OCI-LY3 (cell line): Measurements from ENCODE around the gene SNX13.

Experiments
- H2AFZ ChIP-seq: fragments of 200-600, 300-600 bp; shearing (Covaris generic); 2 replicates; pipeline ENCODE4 v1.6.0; 2014; ENCODE audit warnings: antibody characterized with exemption, low read depth, low read length
- H3K27ac ChIP-seq: fragments of 200-600, 300-600 bp; sonication (generic); 2 replicates; pipeline ENCODE4 v1.5.1; 2014; ENCODE audit warnings: mild to moderate bottlenecking, low read length, moderate library complexity, mixed read lengths
- H3K27me3 ChIP-seq: fragments of 200-600, 300-600 bp; sonication (generic); 2 replicates; pipeline ENCODE4 v1.6.1; 2014; ENCODE audit warnings: low read depth, low read length, mixed read lengths
- H3K36me3 ChIP-seq: fragments of 200-600, 300-600 bp; sonication (generic); replicated peaks from 2 replicates; pipeline ENCODE3; 2014; ENCODE audit warnings: low read depth, low read length, mixed read lengths
- H3K4me1 ChIP-seq: fragments of 300-600, 200-600 bp; sonication (generic); 2 replicates; pipeline ENCODE4 v1.6.1; 2014; ENCODE audit warnings: low read length, mixed read lengths
- H3K4me2 ChIP-seq: fragments of 200-600, 300-600 bp; sonication (generic); 2 replicates; pipeline ENCODE4 v1.6.1; 2014; ENCODE audit warnings: low read length, mixed read lengths
- H3K4me3 ChIP-seq: fragments of 300-600, 200-600 bp; sonication (generic); 2 replicates; pipeline ENCODE4 v1.5.1; 2014; ENCODE audit warnings: antibody characterized with exemption, mild to moderate bottlenecking, low read length, moderate library complexity
- H3K79me2 ChIP-seq: fragments of 300-600, 200-600 bp; shearing (Covaris generic); 2 replicates; pipeline ENCODE4 v1.6.1; 2014; ENCODE audit warnings: mild to moderate bottlenecking, low read length, mixed read lengths
- H3K9ac ChIP-seq: fragments of 300-600, 200-600 bp; shearing (Covaris generic); 2 replicates; pipeline ENCODE4 v1.6.0; 2014; ENCODE audit warnings: mild to moderate bottlenecking, low read length, moderate library complexity
- H3K9me3 ChIP-seq: fragments of 200-600, 300-600 bp; shearing (Covaris generic); 2 replicates; pipeline ENCODE4 v1.6.1; 2014; ENCODE audit warnings: low read length, mixed read lengths; ENCODE audit not compliant: insufficient read depth
- H4K20me1 ChIP-seq: fragments of 200-600, 300-600 bp; sonication (generic); 2 replicates; pipeline ENCODE4 v1.6.1; 2016; ENCODE audit warnings: low read length, mixed read lengths; ENCODE audit not compliant: insufficient read depth
- EZH2phosphoT487 ChIP-seq: fragments of 200-600 bp; shearing (Covaris generic); IDR thresholded peaks from 2 replicates; pipeline ENCODE4 v1.6.1; 2018; ENCODE audit warnings: antibody characterized with exemption, mixed run types, low read depth
- TF ChIP-seq, protein P1 (sequence below): fragments of 200-600, 300-600 bp; sonication (generic); IDR thresholded peaks from 2 replicates; pipeline ENCODE4 v1.5.1; 2014; ENCODE audit warnings: antibody characterized with exemption, low read length, low read depth

SNX13 gene

GRCh38 chr7:17900464-17900863 is 39.8 kb downstream of the SNX13 start:
- Histone ChIP-seq H3K79me2 (0 out of 2 replicates have a peak, but pooled peaks cover 4% of the 10 kb centered on the region), H3K9ac (no peak overlapping the region), H3K27ac (no peak overlapping the region), H4K20me1 (no peaks in the 10 kb centered on the region), H2AFZ (no peak overlapping the region), H3K4me2 (no peak overlapping the region), H3K36me3 (no peaks in the 10 kb centered on the region), H3K4me1 (no peaks in the 10 kb centered on the region), H3K9me3 (no peaks in the 10 kb centered on the region), H3K27me3 (no peaks in the 10 kb centered on the region), H3K4me3 (no peak overlapping the region)
- TF ChIP-seq, protein P1, sequence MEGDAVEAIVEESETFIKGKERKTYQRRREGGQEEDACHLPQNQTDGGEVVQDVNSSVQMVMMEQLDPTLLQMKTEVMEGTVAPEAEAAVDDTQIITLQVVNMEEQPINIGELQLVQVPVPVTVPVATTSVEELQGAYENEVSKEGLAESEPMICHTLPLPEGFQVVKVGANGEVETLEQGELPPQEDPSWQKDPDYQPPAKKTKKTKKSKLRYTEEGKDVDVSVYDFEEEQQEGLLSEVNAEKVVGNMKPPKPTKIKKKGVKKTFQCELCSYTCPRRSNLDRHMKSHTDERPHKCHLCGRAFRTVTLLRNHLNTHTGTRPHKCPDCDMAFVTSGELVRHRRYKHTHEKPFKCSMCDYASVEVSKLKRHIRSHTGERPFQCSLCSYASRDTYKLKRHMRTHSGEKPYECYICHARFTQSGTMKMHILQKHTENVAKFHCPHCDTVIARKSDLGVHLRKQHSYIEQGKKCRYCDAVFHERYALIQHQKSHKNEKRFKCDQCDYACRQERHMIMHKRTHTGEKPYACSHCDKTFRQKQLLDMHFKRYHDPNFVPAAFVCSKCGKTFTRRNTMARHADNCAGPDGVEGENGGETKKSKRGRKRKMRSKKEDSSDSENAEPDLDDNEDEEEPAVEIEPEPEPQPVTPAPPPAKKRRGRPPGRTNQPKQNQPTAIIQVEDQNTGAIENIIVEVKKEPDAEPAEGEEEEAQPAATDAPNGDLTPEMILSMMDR: no peak
- TF ChIP-seq EZH2phosphoT487: no peak

- Histone ChIP-seq H3K79me2 (no peaks in the 10 kb centered on the region), H3K9me3 (no peaks in the 10 kb centered on the region), H3K27ac (no peak overlapping the region), H4K20me1 (no peaks in the 10 kb centered on the region), H3K27me3 (no peaks in the 10 kb centered on the region), H3K4me2 (no peak overlapping the region), H3K9ac (no peak overlapping the region), H3K4me3 (no peak overlapping the region), H3K36me3 (no peaks in the 10 kb centered on the region), H3K4me1 (no peaks in the 10 kb centered on the region), H2AFZ (no peak overlapping the region)
- TF ChIP-seq EZH2phosphoT487: no peak
- TF ChIP-seq, protein P1: no peak
These were observed 42.2 kb downstream of the SNX13 start for GRCh38 chr7:17898111-17898510.

- Histone ChIP-seq H3K9me3 (no peaks in the 10 kb centered on the region), H3K9ac (no peak overlapping the region), H3K27ac (no peak overlapping the region), H3K4me1 (no peaks in the 10 kb centered on the region), H2AFZ (no peak overlapping the region), H3K4me3 (no peak overlapping the region), H3K27me3 (no peaks in the 10 kb centered on the region), H3K79me2 (no peaks in the 10 kb centered on the region), H3K36me3 (peaks cover 9% of the 10 kb centered on the region), H3K4me2 (no peak overlapping the region), H4K20me1 (no peaks in the 10 kb centered on the region)
- TF ChIP-seq, protein P1: no peak
- TF ChIP-seq EZH2phosphoT487: no peak
These were observed 53.0 kb downstream of the SNX13 start for GRCh38 chr7:17887286-17887685.

DNA sequence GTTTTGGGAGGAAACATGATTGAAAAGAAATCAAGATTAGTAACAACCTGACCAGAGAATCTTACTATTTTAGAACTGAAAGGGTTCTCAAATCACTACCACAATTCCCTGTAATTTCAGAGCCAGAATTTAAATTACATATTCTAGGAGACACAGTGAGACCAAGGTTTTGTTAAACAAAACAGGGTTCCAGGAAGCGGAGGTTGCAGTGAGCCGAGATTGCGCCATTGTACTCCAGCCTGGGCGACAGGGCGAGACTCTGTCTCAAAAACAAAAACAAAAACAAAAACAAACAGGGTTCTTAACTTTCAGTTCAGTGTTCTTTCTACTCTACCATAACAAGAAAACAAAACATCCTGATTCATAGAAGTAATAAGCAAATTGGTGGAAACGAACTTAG is 57.6 kb downstream of the SNX13 start:
- H3K4me1 ChIP-seq: no peaks in the 10 kb centered on the region
- H3K4me3 ChIP-seq: no peak overlapping the region

More for the DNA sequence above, 57.6 kb downstream of the SNX13 start:
- no peaks in the 10 kb centered on the region for H3K9me3 ChIP-seq
- H3K9ac ChIP-seq: no peak overlapping the region
- H3K36me3 ChIP-seq: peaks cover 9% of the 10 kb centered on the region
- H4K20me1 ChIP-seq: no peaks in the 10 kb centered on the region
- H3K27ac ChIP-seq: no peak overlapping the region
- H3K79me2 ChIP-seq: no peaks in the 10 kb centered on the region
- no peaks in the 10 kb centered on the region for H3K27me3 ChIP-seq
- TF ChIP-seq, protein P1: no peak
- no peak for TF ChIP-seq EZH2phosphoT487
- no peak overlapping the region for H3K4me2 ChIP-seq
- H2AFZ ChIP-seq: no peak overlapping the region
